Stimulated activated CD4-positive, alpha-beta T cell treated with anti-CD3 and anti-CD28 coated beads, Interleukin-2, amount 100 ng/mL, for 24 hours (primary cell): ENCODE results near the gene MRPL58.
"Not testable (repeated sequence)": the region's sequence is repeated elsewhere in the genome, so short reads cannot be mapped to it uniquely, and the experiment has no call there.

Source experiments
- DNase-seq, 2 donors: peaks; one replicate each; pipeline ENCODE4 v3.0.0-alpha.2; 2020

The MRPL58 gene

GRCh38 chr17:74987909-74988711 lies 24.4 kb upstream of the MRPL58 start:
- peak in 1 of 2 donors; percentile 45 for DNase-seq

GRCh38 chr17:74990581-74991105 lies 21.8 kb upstream of the MRPL58 start:
- no peak for DNase-seq

- DNase-seq, result no peak
Measured at GRCh38 chr17:74992223-74992622, 20.2 kb upstream of the MRPL58 start.

GRCh38 chr17:74994440-74994839 lies 18.0 kb upstream of the MRPL58 start:
- DNase-seq, result no peak

- DNase-seq, result no peak
Measured at GRCh38 chr17:74995847-74996246, 16.6 kb upstream of the MRPL58 start.

GRCh38 chr17:74998783-74999182 lies 13.7 kb upstream of the MRPL58 start:
- no peak for DNase-seq

- DNase-seq, result no peak
Measured at GRCh38 chr17:74999523-74999922, 12.9 kb upstream of the MRPL58 start.

- no peak for DNase-seq
Measured at GRCh38 chr17:75001915-75002843, 10.3 kb upstream of the MRPL58 start.

- no peak for DNase-seq
Measured at GRCh38 chr17:75003070-75003956, 9.2 kb upstream of the MRPL58 start.

GRCh38 chr17:75003957-75004355 lies 8.5 kb upstream of the MRPL58 start:
- DNase-seq, result no peak

- no peak for DNase-seq
Measured at GRCh38 chr17:75004371-75004770, 8.1 kb upstream of the MRPL58 start.

- DNase-seq, result no peak
Measured at GRCh38 chr17:75005291-75005690, 7.2 kb upstream of the MRPL58 start.

- not testable (repeated sequence) for DNase-seq
Measured at GRCh38 chr17:75006084-75006483, 6.4 kb upstream of the MRPL58 start.

GRCh38 chr17:75006653-75007052 lies 5.8 kb upstream of the MRPL58 start:
- no peak for DNase-seq

- no peak for DNase-seq
Measured at GRCh38 chr17:75008373-75008772, 4.1 kb upstream of the MRPL58 start.

GRCh38 chr17:75009139-75009724 lies 3.2 kb upstream of the MRPL58 start:
- DNase-seq, result no peak

GRCh38 chr17:75010683-75011400 lies 1.6 kb upstream of the MRPL58 start:
- DNase-seq, result no peak

- no peak for DNase-seq
Measured at GRCh38 chr17:75011401-75012095, 922 bp upstream of the MRPL58 start.

GRCh38 chr17:75012096-75012345 lies 449 bp upstream of the MRPL58 start:
- no peak for DNase-seq

GRCh38 chr17:75013092-75013559 lies 656 bp downstream of the MRPL58 start:
- DNase-seq, result no peak

- DNase-seq, result no peak
Measured at GRCh38 chr17:75019146-75019545, 6.7 kb downstream of the MRPL58 start.
